Measurements from ENCODE around the gene MAP1LC3B2. TPM values are rescaled to one million over a fixed set of nuclear protein-coding genes. Genes with fewer than 3 reads are reported as not detected.

MAP1LC3B2 gene
- total RNA-seq, 2 experiments from 2014 or later = not detected

GRCh38 chr12:116562090-116562489 is 2.9 kb downstream of the MAP1LC3B2 start:
- H3K4me3 ChIP-seq (ENCODE audit: low read depth, low read length, poor library complexity, severe bottlenecking) = no peak overlapping the region
- intact Hi-C loops (cut with micrococcal nuclease; ENCODE audit: unreplicated experiment) = no loop called here

DNA sequence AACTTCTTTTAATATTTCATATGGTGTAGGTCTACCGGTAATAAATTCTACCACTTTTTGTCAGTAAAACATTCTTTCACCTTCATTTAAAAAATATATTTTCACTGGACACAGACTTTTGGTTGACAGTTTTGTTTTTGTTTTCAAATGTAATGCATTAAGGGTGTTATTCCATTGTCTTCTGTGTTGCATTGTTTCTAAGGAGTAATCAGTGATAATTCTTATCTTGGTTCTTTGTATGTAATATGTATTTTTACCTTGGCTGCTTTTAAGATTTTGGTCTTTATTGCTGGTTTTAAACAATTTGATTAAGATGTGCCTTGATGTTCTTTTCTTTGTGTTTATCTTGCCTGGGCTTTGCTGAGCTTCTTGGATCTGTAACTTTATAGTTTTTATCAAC is 4.1 kb downstream of the MAP1LC3B2 start:
- CTCF ChIA-PET (ENCODE audit: unreplicated experiment) = no interaction called here
- no peaks in the 10 kb centered on the region for H3K79me2 ChIP-seq (ENCODE audit: insufficient read depth, low read depth, low read length)
- POLR2A ChIA-PET = no interaction called here

More at GRCh38 chr12:116562090-116562489, 2.9 kb downstream of the MAP1LC3B2 start:
- BruUV-seq (replicated peaks) = no TSS peak
- TF ChIP-seq CTCF (conservative IDR thresholded peaks at IDR 0.05; ENCODE audit: low read length) = no peak
- no peak for TF ChIP-seq EZH2phosphoT487 (IDR thresholded peaks at IDR 0.05; ENCODE audit: borderline replicate concordance, low read depth, low read length)
- Histone ChIP-seq H4K20me1 (ENCODE audit: insufficient read depth, low read length) (no peaks in the 10 kb centered on the region), H3K4me2 (ENCODE audit: low read length) (no peak overlapping the region), H2AFZ (ENCODE audit: low read length) (no peak overlapping the region), H3K79me2 (ENCODE audit: insufficient read depth, low read depth, low read length) (no peaks in the 10 kb centered on the region), H3K9me3 (ENCODE audit: low read length) (peaks cover 20% of the 10 kb centered on the region; the same call in 1 of the 2 replicates), H3K4me1 (ENCODE audit: insufficient read depth, low read length, poor library complexity, severe bottlenecking) (peaks cover 39% of the 10 kb centered on the region), H3K27ac (ENCODE audit: low read depth, low read length, poor library complexity, severe bottlenecking) (no peak overlapping the region), H3K36me3 (ENCODE audit: insufficient read depth, low read length) (no peaks in the 10 kb centered on the region), H3K9me2 (ENCODE audit: insufficient read depth, low read length) (no peaks in the 10 kb centered on the region)
- CTCF ChIA-PET (ENCODE audit: unreplicated experiment) = no interaction called here
- no peak for DNase-seq (ENCODE audit: low spot score)
- POLR2A ChIA-PET = interaction anchor here (0.7 to 1.0 kb wide), 2 partner anchors 17 to 90 kb away, joined by 3 read pairs; no protein-coding TSS in a partner anchor

More for the DNA sequence above, 4.1 kb downstream of the MAP1LC3B2 start:
- no peaks in the 10 kb centered on the region for H3K9me2 ChIP-seq (ENCODE audit: insufficient read depth, low read length)
- H3K9me3 ChIP-seq (ENCODE audit: low read length) = peaks cover 20% of the 10 kb centered on the region; the same call in 1 of the 2 replicates
- no peak overlapping the region for H2AFZ ChIP-seq (ENCODE audit: low read length)
- no peak overlapping the region for H3K27ac ChIP-seq (ENCODE audit: low read depth, low read length, poor library complexity, severe bottlenecking)
- no peak overlapping the region for H3K4me3 ChIP-seq (ENCODE audit: low read depth, low read length, poor library complexity, severe bottlenecking)
- no peak overlapping the region for H3K4me2 ChIP-seq (ENCODE audit: low read length)
- BruUV-seq (replicated peaks) = no TSS peak
- H4K20me1 ChIP-seq (ENCODE audit: insufficient read depth, low read length) = no peaks in the 10 kb centered on the region
- DNase-seq (ENCODE audit: low spot score) = no peak
- peaks cover 28% of the 10 kb centered on the region for H3K4me1 ChIP-seq (ENCODE audit: insufficient read depth, low read length, poor library complexity, severe bottlenecking)
- no peak for TF ChIP-seq CTCF (conservative IDR thresholded peaks at IDR 0.05; ENCODE audit: low read length)
- TF ChIP-seq EZH2phosphoT487 (IDR thresholded peaks at IDR 0.05; ENCODE audit: borderline replicate concordance, low read depth, low read length) = no peak
- intact Hi-C loops (cut with micrococcal nuclease; ENCODE audit: unreplicated experiment) = no loop called here
- H3K36me3 ChIP-seq (ENCODE audit: insufficient read depth, low read length) = no peaks in the 10 kb centered on the region
